K562 (cell line): ENCODE data around the gene AGRN. TPM values are rescaled to one million over a fixed set of nuclear protein-coding genes. Genes with fewer than 3 reads are reported as not detected.
A peak's percentile ranks its signal among the peaks of the same experiment; 100 is the strongest.

Source experiments
- ATF7 ChIP-seq: fragments of 450-650 bp; IDR thresholded peaks from 2 replicates; pipeline ENCODE4 v1.7.1; 2014; ENCODE audit warnings: mild to moderate bottlenecking, moderate library complexity
- EP300 ChIP-seq: IDR thresholded peaks from 2 replicates; pipeline ENCODE4 v1.6.1; 2012; ENCODE audit warnings: low read length, improper control_type of control experiment
- GTF2A2 ChIP-seq: IDR thresholded peaks from 2 replicates; pipeline ENCODE4 v1.6.1; 2016; ENCODE audit warnings: mild to moderate bottlenecking, missing genetic modification characterization, missing compliant biosample characterization
- GTF2B ChIP-seq: IDR thresholded peaks from 2 replicates; pipeline ENCODE4 v1.6.1; 2011; ENCODE audit not compliant: insufficient read length; ENCODE audit errors: extremely low read depth
- HIVEP1 ChIP-seq: fragments of 250-450 bp; sonication (Bioruptor Pico); IDR thresholded peaks from 2 replicates; pipeline ENCODE4 v1.4.0; 2020; ENCODE audit warnings: mild to moderate bottlenecking
- HLTF ChIP-seq: fragments of 450-650 bp; IDR thresholded peaks from 2 replicates; pipeline ENCODE4 v1.6.1; 2016
- KAT2B ChIP-seq: IDR thresholded peaks from one replicate; pipeline ENCODE4 v1.6.1; 2012; ENCODE audit warnings: low read depth, mild to moderate bottlenecking, control low read depth, inconsistent platforms, low read length, moderate library complexity
- PTTG1 ChIP-seq: fragments of 450-650 bp; IDR thresholded peaks from 2 replicates; pipeline ENCODE4 v1.6.1; 2016; ENCODE audit warnings: low read depth, mild to moderate bottlenecking, missing genetic modification characterization, missing compliant biosample characterization
- PYGO2 ChIP-seq: fragments of 450-650 bp; IDR thresholded peaks from 2 replicates; pipeline ENCODE4 v1.6.1; 2016; ENCODE audit warnings: mild to moderate bottlenecking, missing genetic modification characterization, moderate library complexity, missing compliant biosample characterization
- SIN3A ChIP-seq, 2 experiments: fragments of 150-350 bp in 1 of 2; IDR thresholded peaks; 2 replicates each; pipeline ENCODE4 v1.6.1; 2011 to 2016; ENCODE audit warnings: borderline replicate concordance in 2 of 2, low read depth in 2 of 2, low read length in 2 of 2, mild to moderate bottlenecking in 2 of 2, moderate library complexity in 2 of 2; ENCODE audit not compliant: control insufficient read depth in 1 of 2
- SOX6 ChIP-seq: fragments of 450-650 bp; IDR thresholded peaks from 2 replicates; pipeline ENCODE4 v1.6.1; 2014; ENCODE audit warnings: mild to moderate bottlenecking
- TAF15 ChIP-seq: fragments of 200-400 bp; formaldehyde crosslinking; IDR thresholded peaks from 2 replicates; pipeline ENCODE4 v1.6.1; 2017; ENCODE audit warnings: mild to moderate bottlenecking, low read depth, low read length, moderate library complexity
- TBL1XR1 ChIP-seq, 2 experiments: IDR thresholded peaks; 2 replicates each; pipeline ENCODE4 v1.6.1; 2012; ENCODE audit warnings: improper control_type of control experiment in 2 of 2, low read length in 2 of 2, mild to moderate bottlenecking in 1 of 2
- TCF7L2 ChIP-seq: fragments of 150-350 bp; IDR thresholded peaks from 2 replicates; pipeline ENCODE4 v1.6.1; 2016; ENCODE audit warnings: low read depth, mild to moderate bottlenecking, low read length, moderate library complexity
- XRCC4 ChIP-seq: IDR thresholded peaks from one replicate; pipeline ENCODE4 v1.6.1; 2011; ENCODE audit not compliant: insufficient read depth, insufficient read length; ENCODE audit errors: extremely low read depth
- ZNF184 ChIP-seq: sonication (generic); formaldehyde crosslinking; IDR thresholded peaks from 2 replicates; pipeline ENCODE4 v1.5.0; 2020; ENCODE audit warnings: missing genetic modification reagents
- ZNF3 ChIP-seq: fragments of 250-450 bp; sonication (Bioruptor Pico); IDR thresholded peaks from 2 replicates; pipeline ENCODE4 v1.5.0; 2021; ENCODE audit warnings: mild to moderate bottlenecking, moderate library complexity
- ZNF551 ChIP-seq: fragments of 250-450 bp; sonication (Bioruptor Pico); IDR thresholded peaks from 2 replicates; pipeline ENCODE4 v1.5.0; 2021; ENCODE audit warnings: mild to moderate bottlenecking, moderate library complexity
- polyA plus RNA-seq, 8 experiments: library from polyadenylated mRNA; depleted of rRNA in 4 of 8; stranded (reverse) in 5 of 8; unstranded in 3 of 8; fragments of >200 nt; fragmentation: Nextera tagmentation in 2 of 8; fragmentation: Illumina TruSeq in 1 of 8; extraction: Ambion mirVana in 2 of 8; extraction: Trizol in 1 of 8; gene quantifications; 2 replicates each; pipeline versions ENCODE4 v1.2.1 to v1.2.3, GENCODE V29; 2011 to 2014; ENCODE audit warnings: inconsistent platforms in 1 of 8, missing spikeins in 1 of 8
- total RNA-seq, 7 experiments: library from RNA; depleted of rRNA in 6 of 7; stranded (reverse); fragments of >200 nt in 6 of 7; fragmentation: Illumina TruSeq in 2 of 7; extraction: Trizol in 2 of 7; gene quantifications; 2 replicates each; pipeline versions ENCODE4 v1.2.1 to v1.2.3, GENCODE V29; 2011 to 2021; ENCODE audit warnings: low replicate concordance in 1 of 7
- TF ChIP-seq, protein P1 (sequence below): fragments of 200-800 bp; sonication (Bioruptor generic); IDR thresholded peaks from 2 replicates; pipeline ENCODE4 v1.6.1; 2017; ENCODE audit warnings: missing genetic modification characterization, missing compliant biosample characterization
- TF ChIP-seq, protein P2 (sequence below): sonication (generic); formaldehyde crosslinking; IDR thresholded peaks from 2 replicates; pipeline ENCODE4 v1.8.1; 2022; ENCODE audit warnings: missing genetic modification reagents
- TF ChIP-seq, protein P3 (sequence below): sonication (generic); formaldehyde crosslinking; IDR thresholded peaks from 2 replicates; pipeline ENCODE4 v1.8.1; 2023; ENCODE audit warnings: mild to moderate bottlenecking, missing genetic modification reagents
- TF ChIP-seq, protein P4 (sequence below): fragments of 250-450 bp; sonication (Bioruptor Pico); IDR thresholded peaks from 2 replicates; pipeline ENCODE4 v1.6.1; 2021; ENCODE audit warnings: mild to moderate bottlenecking
- TF ChIP-seq, protein P5 (sequence below), 2 experiments: fragments of 450-650 bp in 1 of 2; sonication (generic) in 1 of 2; formaldehyde crosslinking; conservative IDR thresholded peaks; 2 replicates each; pipeline versions ENCODE4 v1.4.0 to v1.8.1; 2020 to 2022; ENCODE audit warnings: mild to moderate bottlenecking in 1 of 2, missing genetic modification reagents in 1 of 2

The AGRN gene
- total and polyA plus RNA-seq, 9 of the 15 experiments (the other 6 are each of a cell fraction or from before 2014, with no cell fraction given), result 0.04 to 111 (median 18.1) TPM

GRCh38 chr1:1059494-1060280 is 39.8 kb downstream of the AGRN start (continued):
- TF ChIP-seq PYGO2 (tag) (no peak), ATF7 (peak; percentile 54; the same call in 1 of the 2 replicates), ZNF3 (no peak), ZNF551 (CRISPR knock-in tag) (no peak), HIVEP1 (no peak), GTF2A2 (tag) (no peak), TAF15 (no peak), ZNF184 (CRISPR knock-in tag) (no peak), SOX6 (no peak), XRCC4 (no peak), PTTG1 (tag) (no peak), TBL1XR1 (IDR thresholded peaks at IDR 0.05; ENCODE audit: low read length in 2 of 2) (no peak), HLTF (no peak), KAT2B (no peak), TCF7L2 (no peak), GTF2B (no peak), SIN3A (IDR thresholded peaks at IDR 0.05; ENCODE audit: borderline replicate concordance in 2 of 2, control insufficient read depth in 1 of 2, low read depth in 2 of 2, low read length in 2 of 2) (peak in 1 of 2 experiments; percentile 73; a peak in 2 of 4 replicates), EP300 (no peak)
- TF ChIP-seq, protein P1, sequence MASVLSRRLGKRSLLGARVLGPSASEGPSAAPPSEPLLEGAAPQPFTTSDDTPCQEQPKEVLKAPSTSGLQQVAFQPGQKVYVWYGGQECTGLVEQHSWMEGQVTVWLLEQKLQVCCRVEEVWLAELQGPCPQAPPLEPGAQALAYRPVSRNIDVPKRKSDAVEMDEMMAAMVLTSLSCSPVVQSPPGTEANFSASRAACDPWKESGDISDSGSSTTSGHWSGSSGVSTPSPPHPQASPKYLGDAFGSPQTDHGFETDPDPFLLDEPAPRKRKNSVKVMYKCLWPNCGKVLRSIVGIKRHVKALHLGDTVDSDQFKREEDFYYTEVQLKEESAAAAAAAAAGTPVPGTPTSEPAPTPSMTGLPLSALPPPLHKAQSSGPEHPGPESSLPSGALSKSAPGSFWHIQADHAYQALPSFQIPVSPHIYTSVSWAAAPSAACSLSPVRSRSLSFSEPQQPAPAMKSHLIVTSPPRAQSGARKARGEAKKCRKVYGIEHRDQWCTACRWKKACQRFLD, result no peak
- TF ChIP-seq, protein P2, sequence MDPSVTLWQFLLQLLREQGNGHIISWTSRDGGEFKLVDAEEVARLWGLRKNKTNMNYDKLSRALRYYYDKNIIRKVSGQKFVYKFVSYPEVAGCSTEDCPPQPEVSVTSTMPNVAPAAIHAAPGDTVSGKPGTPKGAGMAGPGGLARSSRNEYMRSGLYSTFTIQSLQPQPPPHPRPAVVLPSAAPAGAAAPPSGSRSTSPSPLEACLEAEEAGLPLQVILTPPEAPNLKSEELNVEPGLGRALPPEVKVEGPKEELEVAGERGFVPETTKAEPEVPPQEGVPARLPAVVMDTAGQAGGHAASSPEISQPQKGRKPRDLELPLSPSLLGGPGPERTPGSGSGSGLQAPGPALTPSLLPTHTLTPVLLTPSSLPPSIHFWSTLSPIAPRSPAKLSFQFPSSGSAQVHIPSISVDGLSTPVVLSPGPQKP (CRISPR knock-in tag), result no peak
- TF ChIP-seq, protein P3, sequence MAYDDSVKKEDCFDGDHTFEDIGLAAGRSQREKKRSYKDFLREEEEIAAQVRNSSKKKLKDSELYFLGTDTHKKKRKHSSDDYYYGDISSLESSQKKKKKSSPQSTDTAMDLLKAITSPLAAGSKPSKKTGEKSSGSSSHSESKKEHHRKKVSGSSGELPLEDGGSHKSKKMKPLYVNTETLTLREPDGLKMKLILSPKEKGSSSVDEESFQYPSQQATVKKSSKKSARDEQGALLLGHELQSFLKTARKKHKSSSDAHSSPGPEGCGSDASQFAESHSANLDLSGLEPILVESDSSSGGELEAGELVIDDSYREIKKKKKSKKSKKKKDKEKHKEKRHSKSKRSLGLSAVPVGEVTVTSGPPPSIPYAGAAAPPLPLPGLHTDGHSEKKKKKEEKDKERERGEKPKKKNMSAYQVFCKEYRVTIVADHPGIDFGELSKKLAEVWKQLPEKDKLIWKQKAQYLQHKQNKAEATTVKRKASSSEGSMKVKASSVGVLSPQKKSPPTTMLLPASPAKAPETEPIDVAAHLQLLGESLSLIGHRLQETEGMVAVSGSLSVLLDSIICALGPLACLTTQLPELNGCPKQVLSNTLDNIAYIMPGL (CRISPR knock-in tag), result no peak
- TF ChIP-seq, protein P4, sequence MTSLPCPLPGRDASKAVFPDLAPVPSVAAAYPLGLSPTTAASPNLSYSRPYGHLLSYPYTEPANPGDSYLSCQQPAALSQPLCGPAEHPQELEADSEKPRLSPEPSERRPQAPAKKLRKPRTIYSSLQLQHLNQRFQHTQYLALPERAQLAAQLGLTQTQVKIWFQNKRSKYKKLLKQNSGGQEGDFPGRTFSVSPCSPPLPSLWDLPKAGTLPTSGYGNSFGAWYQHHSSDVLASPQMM (CRISPR knock-in tag), result no peak
- TF ChIP-seq, protein P5, sequence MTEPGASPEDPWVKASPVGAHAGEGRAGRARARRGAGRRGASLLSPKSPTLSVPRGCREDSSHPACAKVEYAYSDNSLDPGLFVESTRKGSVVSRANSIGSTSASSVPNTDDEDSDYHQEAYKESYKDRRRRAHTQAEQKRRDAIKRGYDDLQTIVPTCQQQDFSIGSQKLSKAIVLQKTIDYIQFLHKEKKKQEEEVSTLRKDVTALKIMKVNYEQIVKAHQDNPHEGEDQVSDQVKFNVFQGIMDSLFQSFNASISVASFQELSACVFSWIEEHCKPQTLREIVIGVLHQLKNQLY (CRISPR knock-in tag; conservative IDR thresholded peaks at IDR 0.05), result no peak
